ENCODE results near the gene MED9.

The MED9 gene

DNA sequence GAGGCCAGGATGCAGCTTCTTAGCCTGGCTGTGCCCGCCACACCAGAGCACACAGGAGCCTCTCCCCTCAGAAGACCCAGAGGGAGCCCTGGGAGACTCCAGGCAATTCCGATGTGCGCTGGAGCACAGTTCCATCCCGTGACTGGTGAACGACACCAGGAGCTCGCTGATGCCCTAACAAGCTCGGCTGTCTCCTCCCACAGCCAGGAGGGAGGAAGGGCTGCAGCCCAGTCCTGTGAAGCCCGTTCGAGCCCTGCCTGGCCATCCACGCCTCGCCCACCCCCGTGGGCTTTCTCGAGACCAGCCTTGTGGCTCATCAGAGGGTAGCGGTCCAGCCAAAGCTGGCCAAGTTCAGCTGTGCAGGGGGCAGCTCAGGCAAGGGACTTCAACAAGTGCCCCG lies 41.2 kb downstream of the MED9 start:
- DNase-seq, result no peak

DNA sequence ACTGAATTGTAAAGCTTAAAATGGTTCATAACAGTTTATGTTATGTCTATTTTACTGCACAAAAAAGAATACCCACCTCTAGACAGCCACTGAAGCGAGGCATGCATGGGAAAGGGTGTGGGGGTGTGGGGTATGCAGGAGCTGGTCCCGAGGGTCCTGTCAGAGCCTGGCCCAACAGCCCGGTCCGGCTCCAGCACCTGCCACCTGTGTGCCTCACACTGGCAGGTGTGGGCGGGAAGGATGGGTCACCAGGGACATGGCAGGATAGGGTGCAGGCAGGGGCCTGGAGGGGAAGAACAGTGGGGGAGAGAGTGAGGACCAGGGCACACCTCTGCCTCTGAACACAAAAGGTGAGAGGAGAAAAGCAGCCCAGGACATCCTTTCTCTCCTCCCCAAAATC lies 42.2 kb downstream of the MED9 start:
- DNase-seq, result no peak

DNA sequence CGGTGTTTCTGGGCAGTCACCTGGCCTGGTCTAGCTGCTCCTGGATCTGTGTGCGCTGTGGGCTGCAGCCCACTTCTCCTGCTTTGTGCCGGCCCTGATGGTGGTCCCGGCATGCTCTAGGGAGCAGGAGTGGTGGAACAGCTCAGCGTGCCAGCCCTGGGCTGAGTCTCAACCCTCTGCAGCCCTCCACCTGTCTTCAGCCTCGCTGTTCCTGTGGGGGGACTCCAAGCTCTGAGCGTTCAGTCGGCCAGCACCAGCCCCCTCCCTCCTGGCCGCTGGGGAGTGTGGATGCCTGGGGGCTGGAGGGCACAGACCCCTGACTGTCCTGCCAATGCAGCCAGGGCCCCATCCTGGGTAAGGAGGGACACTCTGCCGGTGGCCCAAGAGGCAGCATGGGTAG lies 43.1 kb downstream of the MED9 start:
- no peak for DNase-seq

DNA sequence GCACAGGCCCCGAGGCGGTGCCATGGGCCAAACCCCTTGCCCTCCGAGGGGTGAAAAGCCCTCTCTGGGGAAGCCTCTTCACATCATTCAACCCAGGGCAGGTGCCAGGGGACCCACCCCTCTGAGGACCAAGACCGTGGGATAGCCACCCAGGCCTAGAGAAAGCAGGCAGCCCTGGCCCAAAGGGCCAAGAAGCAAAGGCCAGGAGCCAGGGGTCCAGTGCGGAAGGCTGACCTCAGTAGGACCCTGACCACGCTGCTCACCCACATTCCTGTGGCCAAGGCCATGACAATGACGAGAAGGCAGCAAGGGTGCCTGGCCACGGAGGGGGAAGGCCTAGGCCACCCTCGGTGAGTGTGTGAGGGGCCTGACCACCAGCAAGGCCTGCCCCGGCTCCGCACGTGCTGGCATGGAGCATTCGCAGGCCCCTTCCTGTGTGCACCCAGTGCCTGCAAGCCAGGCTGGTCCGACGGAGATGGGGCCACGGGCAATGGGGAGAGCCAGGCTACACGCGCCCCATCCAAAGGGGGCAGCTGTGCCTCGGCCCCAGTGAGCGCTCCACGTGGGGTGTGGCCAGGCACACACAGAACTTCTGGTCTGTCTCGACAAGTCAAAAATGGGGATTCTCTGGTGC lies 43.9 kb downstream of the MED9 start:
- no peak for DNase-seq

DNA sequence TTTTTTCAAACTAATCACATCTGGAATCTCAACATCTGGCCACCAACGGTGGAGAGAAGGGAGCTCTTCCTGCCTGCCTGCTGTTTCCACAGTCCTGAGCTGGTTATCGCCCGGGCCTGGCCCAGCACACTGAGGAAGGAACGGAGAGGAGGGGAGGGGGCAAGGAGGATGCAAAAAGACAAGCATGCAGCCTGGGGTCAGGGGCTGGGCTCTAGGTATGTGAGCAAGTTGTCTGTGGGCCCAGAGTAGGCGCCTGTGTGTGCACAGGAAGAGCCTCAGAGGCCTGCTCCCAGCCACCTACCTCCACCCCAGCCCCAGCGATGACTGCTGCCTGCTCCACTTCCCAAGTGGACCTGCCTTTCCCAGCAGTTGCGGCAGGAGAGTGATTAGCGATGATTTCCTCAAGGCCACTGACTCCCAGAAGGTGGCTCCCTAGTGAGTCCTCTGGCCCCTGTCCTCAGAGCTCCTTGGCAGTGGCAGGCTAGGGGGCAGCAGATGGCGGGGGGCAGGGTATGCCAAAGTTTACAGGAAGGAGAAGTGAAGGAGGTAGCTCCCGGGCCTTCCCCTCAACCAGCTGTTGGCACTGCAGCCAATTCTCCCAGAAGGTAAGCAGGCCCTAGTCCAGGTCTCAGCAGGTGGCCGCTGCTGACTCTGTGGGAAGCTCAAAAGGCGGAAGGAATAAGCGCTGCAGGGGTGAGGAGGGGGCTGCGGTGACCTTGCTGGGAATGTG lies 46.4 kb downstream of the MED9 start:
- no peak for DNase-seq

DNA sequence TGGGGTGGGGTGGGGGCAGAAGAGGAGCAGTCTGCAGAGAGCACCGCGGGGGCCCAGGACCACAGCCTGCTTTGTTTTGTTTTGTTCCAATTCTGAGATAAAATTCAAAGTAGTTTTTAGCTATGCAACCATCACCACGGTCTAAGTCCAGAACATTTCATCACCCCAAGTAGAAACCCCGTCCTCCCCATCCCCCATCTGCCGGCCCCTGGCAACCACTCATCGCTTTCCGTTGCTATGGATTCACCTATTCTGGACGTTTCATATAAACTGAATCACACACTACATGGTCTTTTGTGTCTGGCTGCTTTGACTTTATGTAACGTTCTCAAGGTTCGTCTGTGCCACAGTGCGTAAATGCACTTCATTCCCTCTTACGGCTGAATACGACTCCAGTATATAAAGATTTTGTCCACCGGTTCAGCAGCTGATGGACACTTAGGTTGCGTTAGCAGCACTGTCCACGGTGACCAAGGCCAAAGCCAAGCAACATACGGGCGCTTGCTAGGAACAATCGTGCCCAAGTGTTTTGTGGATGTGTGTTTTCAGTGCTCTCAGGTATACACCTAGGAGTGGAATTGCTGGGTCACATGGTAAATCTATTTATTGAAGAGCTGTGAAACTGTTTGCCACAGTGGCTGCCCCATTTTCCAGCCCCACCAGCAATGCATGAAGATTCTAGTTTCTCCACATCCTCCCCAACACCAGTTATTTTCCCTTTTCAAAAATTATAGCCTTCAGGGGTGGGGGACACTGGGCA lies 47.1 kb downstream of the MED9 start:
- no peak for DNase-seq

DNA sequence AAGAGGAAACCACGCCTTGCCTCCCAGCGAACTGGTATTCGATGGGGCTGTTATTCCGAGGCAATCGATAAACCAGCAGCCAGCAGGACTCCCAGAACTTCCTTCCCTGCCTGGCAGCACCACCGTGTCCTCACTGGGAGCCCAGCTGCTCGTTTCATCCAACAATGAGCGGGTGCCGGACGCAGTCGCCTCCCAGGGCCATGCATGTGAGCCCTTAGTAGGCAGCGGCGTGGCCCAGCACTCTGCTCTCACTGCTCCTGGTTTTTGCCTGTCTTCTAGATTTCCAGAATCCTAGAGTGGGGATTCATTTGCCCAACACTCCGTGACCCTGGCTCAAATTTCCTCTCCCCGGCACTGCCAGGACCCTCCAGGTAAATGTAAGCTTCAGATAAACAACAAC lies 48.5 kb downstream of the MED9 start:
- no peak for DNase-seq

DNA sequence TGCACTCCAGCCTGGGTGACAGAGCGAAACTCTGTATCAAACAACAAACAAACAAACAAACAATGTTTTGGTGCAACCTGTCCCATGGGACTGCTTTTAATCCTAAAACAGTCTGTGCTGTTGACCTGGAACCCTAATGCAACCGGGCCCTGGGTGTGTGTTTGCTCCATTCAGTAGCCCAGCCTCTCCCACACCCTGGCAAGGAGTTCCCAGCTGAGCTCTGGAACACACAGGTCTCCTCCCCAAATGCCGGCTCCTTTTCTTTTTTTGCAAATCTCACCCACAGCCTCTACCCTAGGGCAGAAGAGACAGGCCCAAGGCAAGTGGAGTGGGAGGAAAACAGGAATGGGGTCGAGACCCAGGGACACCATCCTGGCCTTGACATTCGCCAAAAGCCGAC lies 49.2 kb downstream of the MED9 start:
- DNase-seq, result no peak

DNA sequence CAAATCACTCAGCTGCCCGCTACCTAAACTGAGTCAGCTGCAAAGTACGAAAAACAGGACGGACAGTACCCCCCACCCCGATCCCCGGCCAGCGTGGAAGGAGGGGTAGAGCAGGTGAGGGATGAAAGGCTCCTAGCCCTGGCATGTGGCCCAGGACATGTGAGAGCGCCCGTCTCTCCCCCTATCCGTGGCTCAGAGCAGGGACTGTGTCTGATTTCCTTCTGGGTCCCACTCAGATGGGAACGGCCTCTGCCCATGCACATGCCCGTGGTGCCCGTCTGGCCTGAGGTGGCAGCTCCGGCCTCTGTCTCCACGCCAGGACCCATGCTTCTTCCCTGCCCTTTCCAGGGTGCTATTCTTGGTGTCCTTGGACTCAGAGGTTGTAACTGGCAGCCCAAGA lies 49.6 kb downstream of the MED9 start:
- no peak for DNase-seq

DNA sequence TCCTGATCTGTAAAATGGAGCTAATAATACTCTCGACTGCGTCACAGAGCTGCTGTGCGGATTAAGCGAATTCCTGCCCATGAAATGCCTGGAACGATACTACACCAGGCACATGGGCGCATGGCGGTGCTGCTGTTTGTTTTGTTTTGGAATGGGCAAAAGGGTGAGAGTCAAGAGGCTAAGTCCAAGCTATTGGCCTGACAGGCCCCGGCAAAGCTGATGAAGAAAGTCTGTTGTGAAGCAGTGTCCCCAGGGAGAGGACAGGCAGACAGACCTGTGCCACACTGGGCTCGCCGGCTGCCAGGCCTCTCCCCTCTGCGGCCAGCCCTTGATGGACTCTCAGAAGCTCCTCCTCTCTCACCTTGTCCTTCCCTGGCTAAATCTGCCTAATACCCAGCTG lies 50.7 kb downstream of the MED9 start:
- no peak for DNase-seq

DNA sequence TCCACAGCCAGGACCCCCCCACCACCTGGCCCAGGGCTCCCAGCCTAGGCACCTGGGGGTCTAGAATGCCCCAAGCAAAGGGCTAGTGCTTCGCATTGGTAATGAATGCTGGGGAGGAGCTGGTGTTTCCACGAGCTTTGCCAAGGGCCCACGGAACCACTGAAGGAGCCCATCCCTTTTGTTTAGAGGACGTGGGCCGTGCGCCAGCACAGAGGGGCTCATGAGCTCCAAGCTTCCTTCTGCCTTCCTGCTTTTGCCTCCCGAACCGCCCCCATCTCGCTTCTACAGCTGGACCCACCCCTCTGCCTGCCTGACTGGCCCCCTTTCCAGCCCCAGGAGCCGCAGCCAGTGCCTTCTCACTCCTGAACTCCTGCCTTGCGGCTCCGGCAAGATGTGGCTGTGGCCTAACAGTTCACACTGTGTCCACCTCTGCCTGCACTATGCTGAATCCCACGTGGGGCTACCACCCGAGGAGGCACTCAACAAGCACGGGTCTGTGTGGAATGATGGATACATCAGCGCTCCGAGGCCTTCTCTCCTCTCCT lies 51.2 kb downstream of the MED9 start:
- no peak for DNase-seq

DNA sequence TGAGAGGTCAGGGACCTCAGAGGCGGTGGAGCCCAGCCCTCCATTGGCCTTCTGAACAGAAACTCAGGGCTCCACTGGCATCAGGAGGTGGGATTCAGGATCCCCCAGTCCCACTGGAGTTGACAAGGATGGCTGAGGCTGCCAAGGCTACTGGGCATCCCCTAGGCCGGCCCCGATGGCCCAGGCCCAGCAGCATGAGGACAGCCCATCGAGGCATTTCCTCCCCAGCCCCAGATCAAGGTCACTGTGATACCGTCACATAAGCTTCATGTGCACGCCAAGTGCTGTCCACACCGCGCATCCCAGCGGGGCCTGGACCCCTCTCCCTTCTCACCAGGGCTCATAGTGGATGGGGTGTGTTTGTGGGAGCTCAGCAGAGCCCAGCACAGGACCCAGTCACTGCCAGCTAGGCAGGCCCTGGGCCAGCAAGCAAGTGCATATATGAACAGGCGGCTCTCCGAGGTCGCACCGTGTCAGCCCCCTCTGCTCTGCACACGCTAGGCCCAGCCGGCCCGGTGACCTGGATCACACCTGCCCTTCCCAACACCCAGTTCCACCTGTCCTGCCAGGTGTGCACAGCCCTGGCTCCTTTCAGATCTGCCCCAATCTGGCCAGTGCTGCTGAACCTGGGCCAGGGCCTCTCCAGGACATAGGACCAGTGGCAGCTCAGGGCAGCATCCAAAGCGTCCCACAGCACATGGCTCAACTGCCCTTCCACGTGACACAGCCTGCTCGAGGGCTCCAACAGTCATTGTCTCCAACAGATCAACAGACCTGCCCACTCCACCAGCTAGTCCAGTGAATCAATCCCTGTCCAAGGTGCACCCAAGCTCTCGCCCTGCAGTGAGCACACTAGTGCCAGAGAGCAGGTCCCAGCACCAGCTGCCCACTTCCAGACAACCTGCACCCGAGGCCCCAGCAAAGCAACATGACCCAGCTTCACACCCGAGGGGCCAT lies 52.2 kb downstream of the MED9 start:
- DNase-seq, result no peak

DNA sequence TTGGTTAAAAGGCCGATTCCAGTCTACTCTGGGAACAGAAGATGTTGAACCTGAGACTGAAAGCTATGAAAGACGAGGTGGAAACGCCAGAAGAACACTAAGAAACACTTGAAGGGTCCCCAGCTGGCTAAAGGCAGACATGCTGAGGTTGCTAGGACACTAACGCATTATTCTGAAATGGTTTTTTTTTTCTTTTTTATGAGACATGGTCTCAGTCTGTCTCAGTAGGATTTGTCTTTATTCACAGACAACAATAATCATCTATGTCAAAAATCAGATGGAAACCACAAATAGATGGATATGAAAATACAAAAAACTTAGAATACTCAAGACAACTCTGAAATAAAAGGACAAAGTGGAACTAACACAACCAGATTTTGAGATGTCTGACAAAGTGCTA lies 54.4 kb downstream of the MED9 start:
- no peak for DNase-seq

DNA sequence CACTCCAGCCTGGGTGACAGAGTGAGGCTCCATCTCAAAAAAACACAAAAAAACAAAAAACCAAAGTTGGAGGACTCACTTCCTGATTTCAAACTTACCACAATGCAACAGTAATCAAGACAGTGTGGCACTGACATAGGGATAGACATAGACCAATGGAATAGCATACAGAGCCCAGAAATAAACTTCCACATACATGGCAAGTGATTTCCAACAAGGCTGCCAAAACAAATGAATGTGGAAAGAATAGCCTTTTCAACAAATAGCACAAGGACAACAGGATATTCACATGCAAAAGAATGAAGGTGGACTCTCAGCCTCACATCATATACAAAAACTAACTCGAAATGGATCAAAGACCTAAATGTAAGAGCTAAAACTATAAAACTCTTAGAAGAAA lies 56.2 kb downstream of the MED9 start:
- DNase-seq, result no peak

DNA sequence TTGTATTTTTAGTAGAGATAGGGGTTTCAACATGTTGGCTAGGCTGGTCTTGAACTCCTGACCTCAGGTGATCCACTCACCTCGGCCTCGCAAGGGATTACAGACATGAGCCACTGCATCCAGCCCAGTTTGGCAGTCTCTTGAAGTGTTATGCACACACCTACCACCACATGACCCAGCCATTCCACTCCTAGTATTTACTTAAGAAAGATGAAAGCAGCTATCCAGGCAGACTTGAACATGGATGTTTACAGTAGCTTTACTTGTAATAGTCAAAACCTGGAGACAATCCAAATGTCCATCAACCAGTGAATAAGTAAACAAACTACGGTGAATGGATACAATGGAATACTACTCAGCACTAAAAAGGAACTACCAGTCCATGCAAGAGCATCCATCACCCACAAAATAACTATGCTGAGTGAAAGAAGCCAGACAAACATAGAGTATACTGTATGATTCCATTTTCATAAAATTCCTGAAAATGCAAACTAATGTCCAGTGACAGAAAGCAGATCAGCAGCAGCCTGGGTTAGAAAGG lies 57.2 kb downstream of the MED9 start:
- no peak for DNase-seq

DNA sequence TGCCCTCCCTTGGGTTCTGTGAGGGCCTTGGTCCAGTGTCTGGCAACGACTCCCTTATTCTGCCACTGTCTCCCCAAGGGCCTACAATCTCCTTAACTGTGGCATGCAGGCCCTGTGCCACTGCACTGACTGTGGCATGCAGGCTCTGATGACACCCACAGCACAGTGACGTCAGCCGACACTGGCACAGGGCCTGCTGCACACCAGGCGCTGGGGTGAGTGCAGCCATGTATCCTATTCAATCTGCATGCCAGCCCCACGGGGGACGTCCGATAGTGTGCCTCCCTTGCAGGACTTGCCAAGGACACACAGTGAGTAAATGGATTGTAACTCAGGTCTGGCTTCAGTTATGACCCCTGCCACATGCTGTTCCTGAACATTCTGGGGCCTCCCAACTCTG lies 59.2 kb downstream of the MED9 start:
- no peak for DNase-seq

DNA sequence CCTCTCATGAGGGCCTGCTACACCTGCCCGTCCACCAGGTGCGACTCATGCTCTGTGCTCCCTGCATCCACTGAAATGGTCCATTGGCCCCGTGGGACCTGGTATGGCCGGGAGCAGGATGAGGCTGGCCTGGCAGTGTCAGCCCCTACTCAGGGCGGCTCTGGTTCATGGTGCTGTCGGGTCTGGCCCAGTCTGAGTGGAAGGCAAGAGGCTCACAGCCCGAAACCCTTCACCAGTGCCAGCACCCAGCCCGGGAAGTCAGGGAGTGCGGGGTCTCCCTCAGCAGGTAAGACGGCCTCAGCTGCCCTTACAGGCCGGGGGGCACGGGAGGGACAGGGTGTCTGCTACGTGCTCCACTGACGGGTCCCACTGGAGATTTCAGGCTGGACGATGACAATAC lies 59.9 kb downstream of the MED9 start:
- no peak for DNase-seq

DNA sequence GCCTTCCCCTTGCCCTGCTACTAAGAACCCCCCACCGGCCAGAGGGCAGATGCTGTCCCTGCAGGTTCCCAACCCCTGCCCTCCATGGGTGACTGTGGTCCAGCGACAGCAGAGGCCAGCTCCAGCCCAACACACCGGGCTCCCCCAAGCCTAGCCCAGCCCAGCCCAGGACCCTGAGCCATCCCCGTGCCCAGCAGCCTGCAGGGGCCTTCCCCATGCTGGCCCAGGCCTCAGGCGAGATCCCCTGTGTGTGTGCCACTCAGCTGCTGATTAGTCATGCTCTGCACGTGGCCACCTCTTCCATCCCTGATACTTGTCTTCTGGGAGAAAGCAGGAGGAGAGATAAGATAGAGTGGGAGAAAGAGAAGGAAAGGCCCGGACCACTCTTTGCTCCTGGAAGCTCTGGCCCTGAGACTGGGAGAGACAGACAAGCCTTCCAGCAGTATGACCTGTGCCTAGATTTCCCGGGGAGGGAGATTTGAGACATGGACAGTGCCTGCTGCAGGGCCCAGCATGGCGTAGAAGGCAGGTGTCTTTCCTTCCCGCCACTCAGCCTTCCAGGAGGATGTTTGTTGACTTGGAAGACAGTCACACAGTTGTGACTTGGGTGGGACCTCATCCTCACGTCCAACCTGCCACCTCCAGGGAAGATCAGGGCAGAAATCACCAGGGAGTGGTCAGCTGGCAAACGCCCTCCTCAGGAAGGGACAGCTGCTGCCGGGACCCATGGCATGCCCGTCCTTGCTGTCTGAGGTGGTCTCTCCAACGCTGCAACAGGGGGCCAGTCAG lies 60.7 kb downstream of the MED9 start:
- DNase-seq, result no peak

DNA sequence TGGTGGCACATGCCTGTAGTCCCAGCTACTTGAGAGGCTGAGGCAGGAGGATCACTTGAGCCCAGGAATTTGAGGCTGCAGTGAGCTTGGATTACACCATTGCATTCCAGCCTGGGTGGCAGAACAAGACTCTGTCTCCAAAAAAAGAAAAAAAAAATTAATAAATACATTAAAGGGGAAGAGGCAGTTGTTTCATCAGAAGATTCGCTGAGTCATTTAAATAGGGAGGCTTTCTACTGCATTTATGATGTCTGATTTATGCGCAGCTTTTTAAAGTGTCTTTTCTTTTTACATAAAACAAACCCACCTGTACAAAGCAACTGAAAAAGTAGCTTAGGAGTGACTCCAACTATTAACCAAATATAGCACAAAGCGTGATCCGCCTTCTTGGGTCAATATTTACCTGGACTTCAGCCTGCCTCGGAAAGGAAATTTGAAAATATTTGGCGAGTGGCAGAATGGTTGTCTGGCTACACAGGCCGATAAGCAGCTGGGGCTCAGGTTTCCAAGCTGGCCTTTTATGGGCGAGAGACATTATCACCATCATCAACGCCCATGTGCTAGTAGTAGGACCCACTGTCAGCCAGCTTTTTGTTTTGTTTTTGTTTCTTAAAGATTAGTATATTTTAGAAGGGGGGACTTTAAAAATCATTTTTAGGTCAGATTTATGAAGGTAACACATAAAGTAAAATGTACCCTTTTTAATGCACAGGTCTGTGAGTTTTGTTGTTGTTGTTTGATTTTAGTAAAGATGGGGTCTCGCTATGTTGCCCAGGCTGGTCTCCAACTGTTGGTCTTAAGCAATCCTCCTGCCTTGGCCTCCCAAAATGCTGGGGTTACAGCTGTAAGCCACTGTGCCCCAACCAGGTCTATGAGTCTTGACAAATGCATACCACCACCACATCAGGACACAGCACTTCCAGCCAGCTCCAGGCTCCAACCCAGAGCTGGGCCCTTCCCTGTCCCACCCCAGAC lies 61.9 kb downstream of the MED9 start:
- no peak for DNase-seq

DNA sequence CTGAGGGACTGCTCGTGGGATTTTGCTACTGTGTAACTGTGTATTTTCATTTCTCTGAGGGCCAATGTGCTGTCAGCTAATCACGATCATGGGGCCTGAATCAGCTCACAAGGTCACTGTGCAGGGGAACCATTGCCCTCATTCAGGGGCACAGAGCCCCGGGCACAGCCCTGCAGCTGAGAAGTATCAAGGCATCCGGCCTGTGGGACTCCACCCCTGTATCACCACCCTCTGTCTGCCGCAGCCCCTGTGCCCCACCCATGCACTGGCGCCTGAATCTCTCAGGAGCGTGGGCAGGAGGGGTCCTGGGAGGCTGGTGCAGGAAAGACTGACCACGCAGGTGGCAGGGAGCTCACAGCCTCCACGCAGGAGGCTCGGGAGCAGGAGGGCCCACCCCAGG lies 62.8 kb downstream of the MED9 start:
- DNase-seq, result no peak
